H4 (cell line): Measurements from ENCODE around the gene SLC13A4. TPM values are rescaled to one million over a fixed set of nuclear protein-coding genes. Genes with fewer than 3 reads are reported as not detected.
A peak's percentile ranks its signal among the peaks of the same experiment; 100 is the strongest.

Experiments used
- DNase-seq: peaks from one replicate; pipeline ENCODE4 v3.0.0-alpha.2; 2015; ENCODE audit warnings: low spot score
- total RNA-seq: library from RNA; depleted of rRNA; stranded (reverse); fragments of >200 nt; shearing (Covaris generic); gene quantifications from 2 replicates; pipeline ENCODE4 v1.2.3, GENCODE V29; 2014

Gene SLC13A4
- total RNA-seq, 1 experiment from 2014 or later: not detected

DNA sequence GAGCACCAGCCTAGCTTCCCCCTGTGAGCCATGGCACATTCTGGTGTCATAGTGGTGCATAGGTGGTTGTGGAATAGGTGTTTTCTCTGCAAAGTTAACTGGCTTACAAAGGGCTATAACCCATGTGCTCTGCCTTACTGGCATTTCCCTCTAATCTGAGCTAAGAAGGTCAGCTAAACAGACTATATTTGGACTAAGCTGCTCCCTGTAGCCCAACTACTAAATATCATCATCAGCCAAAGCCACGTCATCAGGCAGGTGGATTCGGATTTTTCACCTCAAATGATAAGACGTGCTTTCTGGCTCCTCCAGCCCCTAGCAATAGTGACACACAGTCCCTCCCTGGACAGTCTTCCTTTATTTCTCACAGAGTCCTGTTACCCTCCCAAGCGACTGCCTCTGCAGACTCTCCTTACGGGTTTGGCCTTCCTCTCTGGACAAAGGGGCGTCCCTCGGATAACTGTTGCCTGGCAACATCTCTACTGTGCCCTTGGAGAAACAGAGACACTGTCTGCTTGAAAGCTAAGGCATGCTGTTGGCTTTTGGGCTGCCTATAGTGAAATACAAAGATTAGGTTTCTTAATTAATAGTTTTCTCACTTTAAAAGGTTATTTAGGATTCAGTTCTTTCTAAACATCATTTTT is 9.1 kb downstream of the SLC13A4 start:
- no peak for DNase-seq

DNA sequence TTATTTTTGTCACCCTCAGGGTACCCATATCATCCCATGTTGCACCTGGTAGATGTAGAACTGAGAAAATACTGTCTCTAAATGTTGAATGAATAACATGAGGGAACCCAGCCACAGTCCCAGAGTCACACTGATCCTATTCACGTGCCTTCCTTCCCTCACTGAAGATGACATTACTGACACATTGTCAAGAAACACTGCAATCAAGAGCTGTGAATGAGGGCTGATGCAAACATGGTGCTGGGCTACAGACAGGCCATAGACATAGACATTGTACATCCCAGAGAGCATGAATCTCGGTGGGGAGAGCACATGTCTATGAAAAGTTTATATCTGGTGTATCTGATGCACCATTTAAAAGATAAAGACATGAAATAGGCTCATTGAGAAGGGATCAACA is 9.8 kb downstream of the SLC13A4 start:
- no peak for DNase-seq

- no peak for DNase-seq
Observed at GRCh38 chr7:135717693-135718092, 10.3 kb downstream of the SLC13A4 start.

DNA sequence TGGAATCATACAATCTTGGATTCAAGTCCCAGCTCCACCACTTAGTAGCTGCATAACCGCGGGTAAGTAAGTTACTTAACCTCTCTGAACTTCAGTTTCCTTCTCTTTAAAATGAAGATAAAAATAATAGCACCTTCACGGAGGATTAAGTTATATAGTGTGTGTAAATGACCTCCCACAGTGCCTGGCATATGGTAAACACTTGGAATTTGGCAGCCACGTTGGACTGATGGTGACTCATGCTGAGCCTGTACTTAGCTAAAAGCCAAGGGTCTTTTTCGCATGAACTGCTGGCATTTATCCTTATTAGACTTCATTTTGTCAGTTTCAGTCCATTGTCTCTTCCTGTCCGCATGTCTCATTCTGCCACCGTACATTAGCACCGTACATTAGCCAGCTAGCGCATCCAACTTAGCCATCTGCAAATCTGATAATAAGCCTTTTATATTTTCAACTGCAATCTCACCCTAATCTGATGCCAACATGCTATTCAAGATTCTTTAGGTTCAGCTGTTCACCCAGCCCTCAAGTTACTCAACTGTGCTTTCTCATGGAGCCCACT is 11.2 kb downstream of the SLC13A4 start:
- peak; percentile 89 for DNase-seq

GRCh38 chr7:135715673-135716072 is 12.3 kb downstream of the SLC13A4 start:
- no peak for DNase-seq

DNA sequence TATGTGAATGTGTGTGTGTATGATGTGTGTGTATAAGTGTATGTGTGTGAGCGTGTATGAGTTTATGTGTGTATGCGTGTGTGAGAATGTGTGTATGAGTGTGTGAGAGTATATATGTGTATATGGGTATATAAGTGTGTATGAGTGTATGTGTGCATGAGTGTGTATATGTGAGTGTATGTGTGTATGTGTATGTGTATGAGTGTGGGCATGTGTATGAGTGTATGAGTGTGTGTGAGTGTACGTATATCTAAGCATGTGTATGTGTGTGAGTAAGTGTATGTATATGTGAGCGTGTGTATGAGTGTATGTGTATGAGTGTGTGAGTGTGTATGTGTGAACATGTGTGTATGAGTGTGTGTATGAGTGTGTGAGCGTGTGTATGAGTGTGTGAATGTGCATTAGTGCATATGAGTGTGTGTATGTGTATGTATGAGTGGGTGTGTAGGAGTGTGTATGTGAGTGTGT is 12.9 kb downstream of the SLC13A4 start:
- DNase-seq: no peak

- DNase-seq: peak; percentile 29
Observed at GRCh38 chr7:135714534-135715009, 13.4 kb downstream of the SLC13A4 start.

- no peak for DNase-seq
Observed at GRCh38 chr7:135713836-135714470, 14.0 kb downstream of the SLC13A4 start.

DNA sequence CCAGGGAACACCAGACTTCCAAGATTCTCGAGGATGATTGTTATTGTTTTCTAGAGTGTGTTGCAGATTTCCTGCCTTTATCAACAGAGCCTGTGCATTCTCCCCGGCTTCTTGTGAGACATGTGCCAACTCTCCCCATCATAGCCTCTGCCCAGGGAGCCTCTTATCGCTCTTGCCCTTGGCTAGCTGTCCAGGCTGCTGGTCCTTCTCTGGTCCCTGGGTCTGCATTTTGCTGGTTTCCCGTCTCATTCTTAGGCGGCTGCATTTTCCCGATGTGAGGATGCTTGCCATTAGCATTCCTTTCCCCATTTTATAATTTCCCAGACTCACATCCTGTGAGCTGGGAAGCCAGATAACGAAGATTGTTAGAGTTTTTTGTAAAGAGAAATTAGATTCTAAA is 15.2 kb downstream of the SLC13A4 start:
- DNase-seq: no peak

GRCh38 chr7:135712182-135712782 is 15.7 kb downstream of the SLC13A4 start:
- peak; percentile 43 for DNase-seq

GRCh38 chr7:135711139-135711469 is 16.9 kb downstream of the SLC13A4 start:
- DNase-seq: no peak

DNA sequence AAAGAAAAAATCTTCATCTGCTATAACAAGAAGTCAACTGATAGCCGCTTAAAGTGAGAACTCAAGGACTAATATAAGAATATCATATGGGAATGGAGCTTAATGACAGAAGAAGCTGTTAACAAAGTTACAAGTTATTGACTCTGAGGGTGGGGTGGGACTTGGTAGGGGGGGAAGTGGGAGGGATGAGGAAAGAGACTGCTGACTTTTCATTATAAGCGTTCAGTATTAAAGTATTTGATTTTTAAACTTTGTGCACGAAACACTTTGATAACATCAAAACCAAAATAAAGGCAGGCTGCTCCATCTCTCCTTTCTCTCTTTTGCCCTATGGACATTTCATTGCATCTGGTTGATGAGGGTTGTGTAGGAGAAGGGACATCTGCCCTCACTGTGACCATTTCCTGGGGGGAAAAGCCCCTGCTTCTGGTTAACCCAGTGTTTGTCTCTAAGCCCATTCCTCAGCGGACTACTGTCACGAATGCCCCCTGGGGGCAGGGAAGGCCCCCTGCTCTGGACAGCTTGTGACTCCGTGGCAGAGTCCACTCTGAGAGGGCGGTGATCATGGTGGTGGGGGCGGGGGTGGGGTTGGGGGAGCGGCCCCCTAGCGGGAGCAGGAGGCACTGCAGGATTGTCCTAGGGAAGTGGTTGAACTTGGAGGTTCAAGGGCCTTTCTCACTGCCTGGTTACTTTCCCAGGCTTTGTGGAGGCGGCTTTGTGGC is 17.4 kb downstream of the SLC13A4 start:
- DNase-seq: no peak

GRCh38 chr7:135709508-135709907 is 18.5 kb downstream of the SLC13A4 start:
- DNase-seq: no peak

GRCh38 chr7:135708041-135708440 is 19.9 kb downstream of the SLC13A4 start:
- DNase-seq: no peak

GRCh38 chr7:135707570-135707966 is 20.4 kb downstream of the SLC13A4 start:
- no peak for DNase-seq

- DNase-seq: no peak
Observed at GRCh38 chr7:135706858-135707569, 21.0 kb downstream of the SLC13A4 start.

DNA sequence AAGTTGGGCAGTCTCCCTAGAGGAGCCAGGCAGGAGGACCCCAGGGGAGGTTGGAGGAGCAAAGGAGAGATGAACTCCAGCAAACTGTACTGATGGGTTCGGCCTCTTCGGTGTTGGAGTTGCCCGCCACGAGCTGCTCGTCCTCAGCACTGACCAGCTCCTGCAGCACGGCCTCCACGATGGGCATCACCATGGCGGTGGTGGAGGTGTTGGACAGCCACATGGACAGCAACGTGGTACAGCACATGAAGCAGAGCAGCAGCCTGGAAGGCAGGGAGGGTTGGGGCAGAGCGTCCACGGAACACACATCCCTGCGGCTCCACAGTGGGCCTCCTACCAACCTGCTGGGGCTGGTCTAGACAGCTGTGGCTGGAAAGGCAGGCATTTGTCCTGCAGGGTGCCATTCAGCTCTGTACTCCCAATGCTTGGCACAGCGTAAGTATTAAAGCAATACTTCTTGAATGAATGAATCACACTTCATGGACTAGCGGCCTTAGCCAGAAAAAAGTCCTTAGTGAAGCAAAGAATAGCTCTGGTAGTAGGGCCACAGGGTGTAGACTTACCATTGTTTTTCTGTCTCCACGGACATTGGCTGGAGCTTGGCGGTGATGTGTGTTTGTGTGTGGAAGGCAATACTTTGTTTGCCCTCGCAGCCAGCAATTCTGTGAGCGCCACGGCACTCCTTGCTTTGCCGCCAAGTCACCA is 21.8 kb downstream of the SLC13A4 start:
- no peak for DNase-seq

GRCh38 chr7:135704698-135705097 is 23.3 kb downstream of the SLC13A4 start:
- DNase-seq: no peak

GRCh38 chr7:135704074-135704473 is 23.9 kb downstream of the SLC13A4 start:
- no peak for DNase-seq

DNA sequence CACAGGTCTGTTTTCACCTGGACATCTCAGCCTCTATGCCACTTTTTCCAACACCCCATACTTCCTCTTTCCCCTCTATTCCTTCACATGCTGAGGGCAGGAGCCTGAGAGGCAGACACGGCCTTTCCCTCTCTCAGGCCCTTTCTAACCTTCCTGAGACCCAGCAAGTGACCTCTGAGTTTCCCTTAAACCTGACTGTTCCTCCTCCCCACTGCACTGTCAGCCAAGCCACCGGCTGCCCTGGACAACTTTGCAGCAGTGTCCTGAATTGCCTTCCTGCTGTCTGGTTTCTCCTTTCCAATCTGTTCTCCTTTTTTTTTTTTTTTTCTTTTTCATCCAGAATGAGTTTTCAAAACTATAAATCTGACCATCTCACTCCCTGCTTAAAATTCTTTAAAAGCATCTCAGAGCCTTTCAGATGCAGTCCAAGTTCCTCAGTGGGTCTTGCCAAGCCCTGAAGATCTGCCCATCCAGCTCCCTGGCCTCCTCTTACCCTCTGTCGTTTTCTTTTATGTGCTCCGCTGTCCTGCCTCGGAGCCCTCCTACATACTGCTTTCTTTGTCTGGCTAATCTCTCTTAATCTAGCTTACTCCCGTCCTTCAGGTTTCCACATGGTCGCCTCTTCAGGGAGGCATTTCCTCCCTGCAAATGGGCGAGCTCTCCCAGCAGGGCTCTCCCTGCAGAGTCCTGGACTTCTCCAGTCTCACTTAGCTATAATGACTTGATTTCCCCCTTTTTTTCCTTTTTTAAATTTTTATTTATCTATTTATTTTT is 30.5 kb downstream of the SLC13A4 start:
- no peak for DNase-seq
